HG03103 (cell line): ENCODE results near the gene ITSN2.
"Not testable (repeated sequence)": the region's sequence is repeated elsewhere in the genome, so short reads cannot be mapped to it uniquely, and the experiment has no call there.

ENCODE experiments used
- ATAC-seq: cut with Tn5 transposase; IDR thresholded peaks from one replicate; pipeline ENCODE4 v1.9.1; 2021; ENCODE audit warnings: low read depth; ENCODE audit not compliant: unreplicated experiment

The ITSN2 gene

DNA sequence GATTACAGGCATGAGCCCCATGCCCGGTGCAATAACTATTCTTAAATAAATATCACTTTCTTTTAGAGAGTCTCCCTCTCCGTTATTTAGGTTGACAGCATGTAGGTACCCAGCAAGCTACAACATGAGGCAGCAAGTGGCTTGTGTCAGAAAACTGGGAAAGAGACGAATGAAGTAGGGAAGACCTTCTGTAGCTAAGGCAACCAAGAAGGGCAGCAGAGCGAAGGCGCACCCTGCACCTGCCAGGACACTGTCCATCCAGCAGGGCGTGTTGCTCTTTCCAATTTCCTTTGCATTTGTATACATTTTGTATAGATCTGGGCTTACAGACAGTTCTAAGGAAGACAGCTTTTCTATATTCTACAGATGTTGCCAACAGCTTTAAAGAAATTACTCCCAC is 137.4 kb downstream of the ITSN2 start:
- no peak for ATAC-seq

DNA sequence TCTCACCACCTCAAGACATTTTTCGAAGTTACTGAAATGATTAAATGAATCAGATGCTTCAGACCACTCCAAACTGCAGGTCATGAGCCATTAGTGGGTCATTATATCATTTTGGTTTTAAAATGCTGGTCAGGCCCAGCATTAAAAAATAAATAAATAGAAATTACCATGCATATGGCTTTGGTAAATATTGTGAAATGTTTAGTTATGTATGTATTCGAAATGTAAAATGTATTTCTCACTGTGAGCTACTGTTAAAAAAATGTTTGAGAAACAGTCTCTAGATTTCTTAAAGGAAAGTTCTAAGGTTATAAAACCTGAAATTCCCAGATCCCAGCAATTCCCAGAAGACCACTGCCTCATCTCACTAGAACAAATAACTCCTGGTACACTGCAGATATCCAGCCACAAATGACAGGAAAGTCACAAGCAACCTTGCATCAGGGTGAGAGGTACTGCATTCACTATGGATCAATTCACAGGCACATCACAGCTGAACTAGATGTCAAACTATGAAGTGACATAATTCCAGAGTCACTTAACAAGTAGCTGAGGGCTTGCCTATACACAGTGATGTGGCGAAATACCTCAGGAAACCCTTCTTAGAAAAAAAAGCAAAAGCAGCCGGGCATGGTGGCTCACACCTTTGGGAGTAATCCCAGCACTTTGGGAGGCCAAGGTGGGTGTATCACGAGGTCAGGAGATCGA is 138.8 kb downstream of the ITSN2 start:
- no peak for ATAC-seq

DNA sequence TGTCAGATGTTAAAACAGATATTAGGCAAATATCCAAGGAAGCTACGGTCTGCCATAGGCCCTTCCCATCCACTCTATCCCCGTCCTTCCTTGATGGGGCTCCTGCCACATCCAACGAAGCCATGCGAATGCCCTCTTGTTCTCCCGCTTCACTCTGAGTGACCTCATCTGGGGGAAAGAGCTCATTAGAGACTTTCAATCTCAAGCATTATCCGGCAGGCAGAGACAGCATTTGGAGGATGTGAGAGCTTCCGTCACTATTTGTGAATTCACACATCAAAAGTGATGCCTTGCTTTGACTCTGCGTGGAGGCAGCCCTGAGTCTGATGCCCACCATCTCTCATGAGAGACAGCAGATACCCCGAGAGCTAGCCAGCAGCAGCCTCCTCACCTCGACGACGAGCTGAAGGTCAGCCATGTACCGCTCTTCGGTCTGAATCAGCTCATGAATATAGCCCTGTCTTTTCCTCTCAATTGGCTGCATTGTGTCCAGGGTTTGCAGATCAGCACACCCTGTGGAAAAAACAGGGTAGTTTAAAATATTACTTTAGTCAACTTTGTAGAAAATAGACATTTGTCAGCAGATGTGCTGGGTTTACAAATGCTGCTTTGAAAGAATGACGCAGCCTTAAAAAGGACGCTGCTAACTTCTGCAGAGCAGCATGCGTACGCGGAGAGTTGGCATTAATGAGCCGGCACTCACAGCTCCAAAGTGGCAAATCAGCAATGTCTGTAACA is 139.6 kb downstream of the ITSN2 start:
- ATAC-seq = no peak

- peak; percentile 84 for ATAC-seq
Measured at GRCh38 chr2:24214880-24215279, 145.5 kb downstream of the ITSN2 start.

DNA sequence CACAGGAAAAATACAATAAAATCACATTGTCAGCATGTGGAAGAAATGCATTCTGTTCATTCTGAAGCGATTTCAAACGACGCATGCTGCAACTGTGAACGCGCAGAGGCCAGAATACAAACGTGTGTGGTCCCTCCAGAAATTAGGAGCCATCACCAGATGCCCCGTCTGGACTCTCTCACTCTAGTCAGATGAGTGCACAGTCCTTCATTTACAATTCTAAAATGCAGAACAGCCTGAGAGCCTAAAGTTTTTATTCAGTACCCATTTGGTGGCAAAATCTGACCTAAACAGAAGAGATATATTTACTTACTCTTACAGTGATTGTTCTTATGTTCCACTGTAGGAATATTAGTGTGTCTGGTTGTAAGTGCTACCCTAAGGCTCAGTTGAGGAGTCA is 148.9 kb downstream of the ITSN2 start:
- ATAC-seq = no peak

DNA sequence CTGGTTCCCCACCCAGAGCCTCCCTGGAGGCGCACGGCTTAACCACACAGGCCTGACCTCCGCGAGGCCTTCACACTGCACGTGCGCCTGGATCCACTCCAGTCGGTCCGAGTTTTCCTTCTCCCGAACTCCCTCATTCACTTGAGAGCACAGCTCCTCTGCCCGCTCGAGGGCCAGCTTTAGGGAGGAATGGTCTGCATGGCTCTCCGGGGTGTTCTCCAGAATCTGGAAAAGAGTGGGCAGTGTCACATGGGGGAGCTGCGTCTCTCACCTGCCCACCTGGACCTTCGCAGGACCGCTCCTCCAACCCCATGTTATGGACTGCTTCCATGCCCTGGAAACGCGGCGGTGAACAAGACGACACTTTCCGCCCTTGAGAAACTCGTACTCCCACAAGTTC is 149.6 kb downstream of the ITSN2 start:
- no peak for ATAC-seq

DNA sequence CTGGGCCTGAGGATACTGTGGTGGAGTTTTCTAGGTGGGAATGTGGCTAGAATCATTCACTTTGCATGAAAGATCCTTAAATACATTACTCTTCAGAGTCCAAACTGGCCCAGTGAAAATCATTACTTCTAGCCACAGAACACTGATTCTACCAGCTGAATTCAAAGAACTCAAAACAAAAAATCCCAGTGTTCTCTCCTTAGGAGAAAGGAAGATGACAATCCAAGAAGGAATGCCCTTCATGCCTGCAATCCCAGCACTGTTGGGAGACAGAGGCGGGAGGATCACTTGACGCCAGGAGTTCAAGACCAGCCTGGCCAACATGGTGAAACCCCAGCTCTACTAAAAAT is 150.3 kb downstream of the ITSN2 start:
- no peak for ATAC-seq

DNA sequence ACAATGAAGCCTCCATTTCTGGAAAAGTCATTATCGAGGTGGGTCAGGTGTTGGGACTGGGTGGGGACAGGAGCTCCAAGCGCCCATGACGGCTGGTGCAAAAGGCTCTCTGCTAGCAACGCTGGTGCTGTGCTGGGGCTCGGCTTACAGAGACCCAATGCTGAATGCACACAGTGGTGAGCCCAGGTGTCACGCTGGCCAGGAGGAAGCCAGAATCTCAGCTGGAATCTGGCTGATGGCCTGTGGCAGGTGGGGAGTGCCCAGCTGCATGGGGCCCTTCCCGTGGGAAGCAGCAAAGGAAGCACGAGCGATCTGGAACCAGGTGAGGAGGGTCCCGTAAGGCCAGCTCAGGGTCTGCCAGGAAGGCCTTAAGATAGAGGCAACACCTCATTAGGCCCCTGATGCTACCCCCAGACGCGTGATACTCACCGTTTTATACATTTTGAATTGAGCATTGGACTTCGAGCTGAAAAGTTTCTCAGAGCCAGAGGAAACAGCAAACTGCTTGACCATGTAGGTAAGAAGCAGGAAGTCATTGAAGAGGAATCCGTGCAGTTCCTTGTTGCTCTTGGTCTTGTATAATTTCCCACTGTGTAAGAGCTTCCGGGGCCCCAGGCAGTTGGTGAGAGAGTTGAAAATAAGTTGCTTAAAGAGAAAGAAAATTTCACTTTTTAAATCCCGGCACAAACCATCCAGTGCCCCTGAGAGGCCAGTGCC is 150.8 kb downstream of the ITSN2 start:
- no peak for ATAC-seq

GRCh38 chr2:24208490-24208889 is 151.8 kb downstream of the ITSN2 start:
- no peak for ATAC-seq

- no peak for ATAC-seq
Measured at GRCh38 chr2:24207359-24207758, 153.0 kb downstream of the ITSN2 start.

GRCh38 chr2:24206714-24207113 is 153.6 kb downstream of the ITSN2 start:
- no peak for ATAC-seq

- ATAC-seq = no peak
Measured at GRCh38 chr2:24206242-24206641, 154.1 kb downstream of the ITSN2 start.

- no peak for ATAC-seq
Measured at GRCh38 chr2:24205131-24205530, 155.2 kb downstream of the ITSN2 start.

GRCh38 chr2:24204505-24204904 is 155.8 kb downstream of the ITSN2 start:
- no peak for ATAC-seq

- no peak for ATAC-seq
Measured at GRCh38 chr2:24203787-24204150, 156.6 kb downstream of the ITSN2 start.

- ATAC-seq = no peak
Measured at GRCh38 chr2:24203029-24203786, 157.1 kb downstream of the ITSN2 start.

DNA sequence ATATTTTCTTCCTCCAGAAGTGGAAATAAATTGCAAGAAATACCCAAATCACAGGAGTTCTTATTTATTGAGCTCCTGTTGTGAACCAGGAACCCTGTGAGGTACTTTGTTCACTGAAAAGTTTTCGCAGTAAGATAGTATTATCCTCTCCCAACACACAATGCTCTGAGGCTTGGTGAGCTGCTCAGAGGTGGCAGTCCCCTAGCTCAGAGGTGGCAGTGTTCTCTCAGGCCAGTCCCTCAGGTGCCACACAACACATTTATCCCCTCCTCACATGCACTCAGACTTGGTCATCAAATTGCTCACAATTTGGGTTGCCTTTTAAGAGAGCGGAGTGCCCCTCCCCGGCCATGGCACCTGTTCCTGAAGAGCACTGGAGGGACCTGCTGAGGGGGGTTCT is 159.5 kb downstream of the ITSN2 start:
- no peak for ATAC-seq

GRCh38 chr2:24199968-24200590 is 160.3 kb downstream of the ITSN2 start:
- no peak for ATAC-seq

GRCh38 chr2:24197213-24197612 is 163.1 kb downstream of the ITSN2 start:
- not testable (repeated sequence) for ATAC-seq

DNA sequence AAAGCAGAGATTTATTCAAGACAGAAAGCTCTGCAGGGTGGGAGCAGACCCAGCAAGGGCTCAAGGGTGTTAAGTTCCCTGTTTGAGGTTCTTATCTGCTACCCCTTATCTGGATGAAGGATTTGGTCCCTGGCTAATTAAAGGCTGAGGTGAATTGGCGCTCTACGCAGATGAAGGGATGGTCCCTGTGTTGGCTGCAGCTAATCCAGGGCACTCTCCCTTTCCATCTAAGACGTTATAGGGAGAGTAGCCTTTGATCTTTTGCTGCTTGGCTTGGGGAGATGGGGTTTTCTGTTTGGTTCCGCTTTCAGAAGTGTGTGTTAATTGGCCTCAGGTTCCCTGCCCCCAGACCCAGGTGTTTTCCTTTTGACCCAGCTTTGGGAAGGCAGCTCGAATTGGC is 168.5 kb downstream of the ITSN2 start:
- ATAC-seq = no peak

DNA sequence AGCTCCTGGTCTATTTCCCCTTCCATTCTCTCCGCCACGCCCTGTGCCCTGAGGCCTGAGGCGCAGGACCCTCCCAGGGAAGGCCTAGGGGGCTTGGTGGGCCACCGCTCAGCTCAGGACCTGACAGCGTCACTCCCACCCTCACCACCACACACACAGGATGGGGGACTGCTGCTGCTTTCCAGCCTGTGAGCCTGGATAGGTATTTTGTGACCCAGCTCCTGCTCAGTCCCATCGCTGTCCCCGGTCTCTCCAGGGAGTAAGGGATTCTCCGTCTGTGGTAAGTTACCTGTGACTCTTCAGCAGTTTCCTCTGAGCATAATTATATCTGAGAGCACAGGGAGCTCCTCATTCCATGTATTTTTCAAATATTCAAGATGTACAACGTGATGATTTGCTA is 169.2 kb downstream of the ITSN2 start:
- ATAC-seq = no peak
